GM10847 (cell line): ENCODE measurements around the gene EPB41L4A.

Experiments used
- POLR2A ChIP-seq: IDR thresholded peaks from 2 replicates; pipeline ENCODE4 v1.6.1; 2011; ENCODE audit not compliant: insufficient read length; ENCODE audit errors: extremely low read depth

The EPB41L4A gene

GRCh38 chr5:112419164-112419985 lies at the start of gene EPB41L4A:
TSS of gene EPB41L4A (minus strand) at chr5:112419277. CDS start at chr5:112419039, 238 bp downstream.
- no peak for TF ChIP-seq POLR2A

DNA sequence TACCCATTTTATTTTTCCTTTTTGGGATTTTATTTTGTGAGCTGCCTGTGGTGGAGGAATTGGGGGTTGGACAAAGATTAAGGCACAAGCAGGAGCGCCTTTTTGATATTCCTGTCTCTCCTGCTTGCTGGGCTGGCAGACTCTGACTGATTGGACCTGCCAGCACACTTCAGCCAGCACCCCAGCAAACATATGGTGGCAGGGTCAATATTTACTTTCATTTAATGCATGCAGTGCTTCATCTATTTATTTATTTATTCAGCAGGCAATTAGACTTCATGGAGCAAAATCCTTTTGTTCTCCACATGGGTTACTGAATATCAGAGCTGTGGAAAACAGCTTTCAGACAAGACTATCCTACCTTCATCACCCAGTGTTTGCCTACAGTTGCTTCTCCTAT lies 48.4 kb upstream of the EPB41L4A start:
- no peak for TF ChIP-seq POLR2A

DNA sequence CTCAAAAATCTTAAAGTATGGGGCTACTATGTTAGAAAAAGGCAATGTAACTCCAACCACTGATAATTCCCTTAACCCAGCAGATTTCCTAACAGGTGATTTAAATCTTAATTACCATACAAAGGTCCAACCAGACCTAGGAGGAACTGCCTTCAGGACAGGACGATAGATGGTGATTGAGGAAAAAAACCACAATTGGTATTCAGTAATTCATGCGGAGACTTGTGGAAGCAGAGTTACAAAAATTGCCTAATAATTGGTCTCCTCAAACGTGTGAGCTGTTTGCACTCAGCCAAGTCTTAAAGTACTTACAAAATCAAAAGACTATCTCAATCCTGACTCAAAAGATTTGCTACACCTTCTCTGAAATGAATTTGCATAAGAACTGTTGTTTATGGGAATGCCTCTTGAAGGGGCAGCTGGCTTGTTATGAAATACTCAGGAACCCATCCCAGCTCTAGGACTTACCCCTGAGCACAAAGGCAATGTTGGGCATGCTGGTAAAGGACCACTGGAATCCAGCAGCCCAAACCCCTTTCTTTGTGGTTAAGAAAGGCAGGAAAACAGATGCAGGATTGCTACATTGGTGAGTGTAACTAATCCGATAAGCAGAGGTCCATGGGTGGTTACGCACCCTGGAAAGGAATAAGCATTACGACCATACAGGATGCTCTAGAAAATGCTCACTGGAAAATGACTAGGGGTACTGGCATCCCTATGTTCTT lies 26.7 kb upstream of the EPB41L4A start:
- no peak for TF ChIP-seq POLR2A

DNA sequence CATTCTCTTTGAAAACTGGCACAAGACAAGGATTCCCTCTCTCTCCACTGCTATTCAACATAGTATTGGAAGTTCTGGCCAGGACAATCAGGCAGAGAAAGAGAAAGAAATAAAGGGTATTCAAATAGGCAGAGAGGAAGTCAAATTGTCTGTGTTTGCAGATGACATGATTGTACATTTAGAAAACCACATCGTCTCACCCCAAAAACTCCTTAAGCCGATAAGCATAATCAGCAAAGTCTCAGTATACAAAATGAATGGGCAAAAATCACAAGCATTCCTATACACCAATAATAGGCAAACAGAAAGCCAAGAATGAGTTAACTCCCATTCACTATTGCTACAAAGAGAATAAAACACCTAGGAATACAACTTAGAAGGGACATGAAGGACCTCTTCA lies 21.0 kb upstream of the EPB41L4A start:
- no peak for TF ChIP-seq POLR2A

- TF ChIP-seq POLR2A = no peak
Observed at GRCh38 chr5:112436144-112436543, 17.1 kb upstream of the EPB41L4A start.

- no peak for TF ChIP-seq POLR2A
Observed at GRCh38 chr5:112434641-112435040, 15.6 kb upstream of the EPB41L4A start.

DNA sequence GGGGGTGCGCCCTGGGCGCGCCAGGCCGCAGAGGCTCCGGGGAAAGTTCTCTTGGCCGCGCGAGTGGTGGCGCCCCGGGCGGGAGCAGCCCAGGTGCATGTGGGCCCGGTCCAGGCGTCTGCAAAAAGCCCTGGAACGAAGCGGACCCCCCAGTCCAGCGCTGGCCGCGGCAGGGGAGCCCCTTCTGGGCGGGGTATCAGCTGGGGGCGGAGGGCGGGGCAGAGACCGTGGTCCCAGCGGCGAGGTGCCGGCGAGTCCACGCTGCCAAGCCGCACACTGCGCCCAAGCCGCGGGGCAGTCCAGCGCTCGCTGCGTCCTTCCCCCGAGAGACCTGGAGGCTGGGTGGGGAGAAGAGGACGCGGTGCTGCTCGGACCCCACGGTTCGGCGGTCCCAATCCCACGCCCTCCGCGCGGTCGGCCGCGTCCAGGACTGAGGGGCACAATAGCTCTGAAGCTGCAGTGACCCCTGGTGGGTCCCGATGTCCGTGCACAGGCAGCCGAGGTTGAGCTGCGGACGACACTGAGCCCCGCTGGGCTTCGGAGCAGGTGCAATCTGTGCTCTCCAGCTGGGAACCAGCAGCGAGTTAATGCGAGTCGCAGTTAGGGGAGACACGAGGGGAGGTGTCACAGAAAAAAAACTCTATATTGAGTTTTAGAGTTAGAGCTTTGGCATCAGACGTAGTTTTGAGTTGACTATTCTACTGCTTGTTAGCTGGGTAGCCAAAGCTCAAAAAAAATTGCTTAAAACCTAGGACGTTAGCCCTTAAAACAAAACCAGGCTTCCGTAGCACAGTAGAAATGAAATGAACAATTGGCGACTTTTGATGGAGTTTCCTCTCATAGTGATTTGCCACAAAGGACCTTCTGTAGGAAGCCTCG lies 1.1 kb upstream of the EPB41L4A start:
- TF ChIP-seq POLR2A = no peak

DNA sequence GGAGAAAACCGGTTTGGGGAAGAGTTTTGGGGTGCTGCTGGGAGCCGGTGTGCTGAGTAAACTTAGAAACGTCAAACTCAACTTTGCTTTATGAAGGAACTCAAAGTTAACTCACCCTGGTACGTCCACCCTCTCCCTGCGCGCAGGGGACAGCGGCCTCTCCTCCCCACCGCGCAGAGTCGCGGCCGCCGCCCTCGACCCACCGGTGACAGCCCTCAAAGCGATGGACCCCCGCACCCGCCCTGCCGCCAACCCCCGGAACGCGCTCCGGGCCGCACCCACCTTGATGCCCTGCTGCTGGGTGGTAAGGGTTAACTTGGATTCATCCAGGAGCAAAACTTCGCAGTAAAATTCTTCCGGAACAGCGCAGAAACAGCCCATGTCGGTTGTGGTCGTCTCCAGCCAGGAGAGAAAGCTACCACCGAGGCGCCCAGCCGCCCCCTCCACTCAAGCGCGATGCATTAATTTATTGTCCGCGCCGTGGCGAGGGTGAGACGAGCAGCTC lies 366 bp downstream of the EPB41L4A start:
- no peak for TF ChIP-seq POLR2A

DNA sequence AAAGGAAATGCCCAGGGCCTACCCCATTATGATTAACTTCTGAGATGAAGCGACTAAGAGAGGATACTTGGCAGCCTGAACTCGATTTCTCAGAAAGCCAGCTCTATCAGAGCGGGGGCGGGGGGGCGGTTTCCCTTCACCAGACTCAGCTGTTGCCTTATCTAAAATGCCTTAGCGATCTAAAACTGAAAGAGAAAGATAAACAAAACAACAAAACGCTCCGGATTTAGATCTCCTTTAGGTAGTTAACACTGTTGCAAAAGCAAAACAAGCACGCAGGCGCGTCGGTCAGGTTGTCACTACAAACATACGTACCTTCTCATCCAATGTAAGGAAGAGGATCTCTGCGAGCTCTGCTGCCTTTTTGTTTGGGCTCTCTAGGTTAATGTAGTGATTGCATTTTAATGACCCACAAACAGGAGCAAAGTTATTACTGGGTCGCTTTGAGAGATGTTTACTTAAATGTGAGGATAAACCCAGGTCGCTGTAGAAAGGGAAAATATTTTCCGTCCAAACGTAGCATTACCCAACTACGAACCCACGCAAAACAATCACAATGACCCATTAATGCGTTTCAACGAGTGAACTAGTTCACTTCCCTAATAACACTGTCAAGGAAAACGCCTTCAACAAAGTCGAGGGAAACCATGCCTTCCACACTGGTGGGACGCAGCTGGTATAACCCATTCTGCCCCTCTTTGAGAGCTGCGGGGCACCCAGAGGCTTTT lies 982 bp downstream of the EPB41L4A start:
- no peak for TF ChIP-seq POLR2A

- no peak for TF ChIP-seq POLR2A
Observed at GRCh38 chr5:112415552-112415951, 3.5 kb downstream of the EPB41L4A start.

- no peak for TF ChIP-seq POLR2A
Observed at GRCh38 chr5:112413611-112414010, 5.5 kb downstream of the EPB41L4A start.

- TF ChIP-seq POLR2A = no peak
Observed at GRCh38 chr5:112412346-112412745, 6.7 kb downstream of the EPB41L4A start.

DNA sequence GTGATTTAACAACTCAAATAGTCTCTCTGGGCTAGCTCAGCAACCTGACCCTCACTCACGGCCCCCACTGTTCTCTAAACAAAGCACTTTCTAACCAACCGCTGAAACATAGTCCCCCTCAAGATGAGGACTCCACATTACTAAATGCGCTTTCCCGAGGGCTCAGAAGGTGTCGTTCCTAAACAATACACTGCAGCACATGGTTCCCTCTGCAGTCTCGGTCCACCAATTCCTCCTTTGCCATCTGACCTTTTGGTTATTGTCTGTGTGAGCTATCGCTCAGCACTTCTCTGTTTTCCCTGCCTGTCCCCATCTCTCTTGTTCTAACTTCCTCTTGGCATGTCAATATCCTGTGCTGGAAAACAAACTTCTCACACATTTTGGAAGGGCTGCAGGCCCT lies 7.2 kb downstream of the EPB41L4A start:
- no peak for TF ChIP-seq POLR2A

DNA sequence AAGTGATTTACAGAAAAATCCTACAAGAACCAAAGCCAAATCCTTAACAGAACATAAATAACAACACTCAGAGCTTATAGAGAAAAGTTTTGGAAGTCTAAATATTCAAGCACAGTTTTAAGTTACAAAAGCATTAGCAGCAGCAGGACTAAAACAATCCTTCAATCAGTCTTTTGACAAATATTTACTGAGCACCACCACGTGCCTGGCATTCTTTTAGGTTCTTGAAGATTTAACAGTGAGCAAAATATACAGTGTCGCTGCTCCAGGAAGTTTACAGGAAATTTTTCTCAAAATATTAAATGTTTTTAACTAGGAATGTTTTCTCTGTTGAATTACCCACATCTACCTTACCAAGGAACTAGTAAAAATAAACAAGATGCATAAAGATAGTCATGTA lies 11.4 kb downstream of the EPB41L4A start:
- no peak for TF ChIP-seq POLR2A

- no peak for TF ChIP-seq POLR2A
Observed at GRCh38 chr5:112407240-112407639, 11.8 kb downstream of the EPB41L4A start.

DNA sequence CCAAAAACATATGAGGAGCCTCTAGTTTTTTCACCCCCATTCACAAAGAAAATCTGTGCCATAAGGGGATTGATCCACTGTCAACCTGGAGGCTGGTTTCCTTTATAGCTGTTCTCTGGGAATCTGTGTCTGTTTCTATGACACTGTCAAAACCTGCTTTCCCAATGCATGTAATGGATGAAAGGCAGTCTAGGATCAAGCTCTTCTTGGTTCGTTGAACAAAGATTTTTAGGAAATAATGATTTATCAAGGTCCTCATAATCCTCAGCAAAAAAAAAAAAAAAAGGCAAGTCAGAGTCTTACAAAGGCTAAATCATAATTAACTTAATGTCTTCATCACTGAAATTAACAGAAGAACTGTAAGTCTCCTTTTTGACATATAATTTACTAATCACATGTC lies 16.0 kb downstream of the EPB41L4A start:
- no peak for TF ChIP-seq POLR2A
